GM19351 (cell line): ENCODE results near the gene ANKRD39.

Experiments
- ATAC-seq: cut with Tn5 transposase; IDR thresholded peaks from one replicate; pipeline ENCODE4 v1.9.1; 2021; ENCODE audit warnings: mild to moderate bottlenecking, moderate library complexity; ENCODE audit not compliant: unreplicated experiment

The ANKRD39 gene

GRCh38 chr2:96888072-96889011 is 30.5 kb upstream of the ANKRD39 start:
- ATAC-seq: no peak

- no peak for ATAC-seq
Observed at GRCh38 chr2:96887493-96888012, 29.7 kb upstream of the ANKRD39 start.

- ATAC-seq: no peak
Observed at GRCh38 chr2:96885432-96886347, 27.9 kb upstream of the ANKRD39 start.

GRCh38 chr2:96884299-96885094 is 26.7 kb upstream of the ANKRD39 start:
- ATAC-seq: no peak

GRCh38 chr2:96883306-96883705 is 25.5 kb upstream of the ANKRD39 start:
- no peak for ATAC-seq

GRCh38 chr2:96882906-96883305 is 25.1 kb upstream of the ANKRD39 start:
- ATAC-seq: no peak

- ATAC-seq: no peak
Observed at GRCh38 chr2:96882230-96882629, 24.4 kb upstream of the ANKRD39 start.

GRCh38 chr2:96881349-96882195 is 23.8 kb upstream of the ANKRD39 start:
- ATAC-seq: no peak

GRCh38 chr2:96880891-96881273 is 23.1 kb upstream of the ANKRD39 start:
- no peak for ATAC-seq

GRCh38 chr2:96879545-96880040 is 21.8 kb upstream of the ANKRD39 start:
- no peak for ATAC-seq

GRCh38 chr2:96878796-96879544 is 21.2 kb upstream of the ANKRD39 start:
- no peak for ATAC-seq

- no peak for ATAC-seq
Observed at GRCh38 chr2:96878171-96878570, 20.4 kb upstream of the ANKRD39 start.

GRCh38 chr2:96877631-96878092 is 19.8 kb upstream of the ANKRD39 start:
- ATAC-seq: no peak

- no peak for ATAC-seq
Observed at GRCh38 chr2:96877042-96877451, 19.2 kb upstream of the ANKRD39 start.

GRCh38 chr2:96876269-96877041 is 18.6 kb upstream of the ANKRD39 start:
- ATAC-seq: no peak

GRCh38 chr2:96875498-96876268 is 17.9 kb upstream of the ANKRD39 start:
- ATAC-seq: no peak

GRCh38 chr2:96874198-96874831 is 16.5 kb upstream of the ANKRD39 start:
- no peak for ATAC-seq
